Trophoblast cell (in vitro differentiated cells and primary cell): ENCODE data around the gene ARHGAP4.

Experiments
- DNase-seq, 2 donors: peaks; one replicate each; pipeline ENCODE4 v3.0.0-alpha.2; 2016
- H2AFZ ChIP-seq: 2 replicates; pipeline ENCODE4 v1.6.1; 2013; ENCODE audit warnings: low read length, moderate library complexity, mild to moderate bottlenecking; ENCODE audit not compliant: insufficient read depth, poor library complexity
- H2AK5ac ChIP-seq: 2 replicates; pipeline ENCODE4 v1.6.1; 2013; ENCODE audit warnings: mild to moderate bottlenecking, low read length
- H2BK120ac ChIP-seq: 2 replicates; pipeline ENCODE4 v1.6.1; 2013; ENCODE audit warnings: low read length, mild to moderate bottlenecking, moderate library complexity; ENCODE audit not compliant: insufficient read depth, poor library complexity
- H2BK12ac ChIP-seq: 2 replicates; pipeline ENCODE4 v1.6.1; 2013; ENCODE audit warnings: mild to moderate bottlenecking, low read length, moderate library complexity
- H2BK5ac ChIP-seq: 2 replicates; pipeline ENCODE4 v1.6.1; 2013; ENCODE audit warnings: low read length, low read depth, moderate library complexity, mild to moderate bottlenecking; ENCODE audit not compliant: poor library complexity
- H3K14ac ChIP-seq: 2 replicates; pipeline ENCODE4 v1.6.1; 2013; ENCODE audit warnings: mild to moderate bottlenecking, low read length
- H3K18ac ChIP-seq: 2 replicates; pipeline ENCODE4 v1.6.1; 2013; ENCODE audit warnings: mild to moderate bottlenecking, low read length
- H3K23ac ChIP-seq: 2 replicates; pipeline ENCODE4 v1.6.1; 2013; ENCODE audit warnings: low read length
- H3K27ac ChIP-seq: 2 replicates; pipeline ENCODE4 v1.5.1; 2013; ENCODE audit warnings: low read depth, mild to moderate bottlenecking, inconsistent platforms, low read length, moderate library complexity
- H3K27me3 ChIP-seq: 2 replicates; pipeline ENCODE4 v1.6.1; 2013; ENCODE audit warnings: inconsistent platforms, mild to moderate bottlenecking, low read length, moderate library complexity; ENCODE audit not compliant: insufficient read depth
- H3K36me3 ChIP-seq, 2 experiments: 1 replicate in 1 of 2; 2 replicates in 1 of 2; pipeline ENCODE4 v1.6.1; 2013; ENCODE audit warnings: low read length in 2 of 2, mild to moderate bottlenecking in 2 of 2, moderate library complexity in 1 of 2; ENCODE audit not compliant: insufficient read depth in 2 of 2, control insufficient read depth in 1 of 2
- H3K4ac ChIP-seq: 2 replicates; pipeline ENCODE4 v1.6.1; 2013; ENCODE audit warnings: low read depth, mild to moderate bottlenecking, low read length, moderate library complexity
- H3K4me1 ChIP-seq, 2 experiments: 1 replicate in 1 of 2; 2 replicates in 1 of 2; pipeline ENCODE4 v1.6.1; 2013; ENCODE audit warnings: low read length in 2 of 2, mild to moderate bottlenecking in 2 of 2, moderate library complexity in 1 of 2; ENCODE audit not compliant: insufficient read depth in 2 of 2, control insufficient read depth in 1 of 2
- H3K4me2 ChIP-seq: 2 replicates; pipeline ENCODE4 v1.6.1; 2013; ENCODE audit warnings: inconsistent platforms, mild to moderate bottlenecking, low read length, moderate library complexity
- H3K4me3 ChIP-seq: 2 replicates; pipeline ENCODE4 v1.5.1; 2013; ENCODE audit warnings: mild to moderate bottlenecking, low read depth, low read length, inconsistent platforms
- H3K79me1 ChIP-seq: one replicate; pipeline ENCODE4 v1.6.1; 2013; ENCODE audit warnings: low read length
- H3K79me2 ChIP-seq: 2 replicates; pipeline ENCODE4 v1.6.1; 2013; ENCODE audit warnings: low read length, mild to moderate bottlenecking; ENCODE audit not compliant: control insufficient read depth, insufficient read depth, poor library complexity
- H3K9ac ChIP-seq: 2 replicates; pipeline ENCODE4 v1.6.1; 2013; ENCODE audit warnings: mild to moderate bottlenecking, low read length
- H3K9me3 ChIP-seq: 2 replicates; pipeline ENCODE4 v1.6.1; 2013; ENCODE audit warnings: low read depth, mild to moderate bottlenecking, control low read depth, inconsistent platforms, low read length; ENCODE audit not compliant: insufficient read depth
- H4K12ac ChIP-seq: 2 replicates; pipeline ENCODE4 v1.6.1; 2013; ENCODE audit warnings: low read depth, mild to moderate bottlenecking, low read length, moderate library complexity
- H4K8ac ChIP-seq: 2 replicates; pipeline ENCODE4 v1.6.1; 2013; ENCODE audit warnings: low read depth, mild to moderate bottlenecking, low read length, moderate library complexity
- H4K91ac ChIP-seq: one replicate; pipeline ENCODE4 v1.6.1; 2013; ENCODE audit warnings: low read depth, mild to moderate bottlenecking, low read length, moderate library complexity
- WGBS: extraction: QIAGEN DNeasy Blood & Tissue Kit; methylation state at CpG from one replicate; pipeline ENCODE4 v1.1.7; 2013; ENCODE audit warnings: missing lambda C conversion rate; ENCODE audit not compliant: insufficient read length, insufficient coverage; ENCODE audit errors: extremely low coverage; 5-methylcytosine and 5-hydroxymethylcytosine counted together

Gene ARHGAP4

DNA sequence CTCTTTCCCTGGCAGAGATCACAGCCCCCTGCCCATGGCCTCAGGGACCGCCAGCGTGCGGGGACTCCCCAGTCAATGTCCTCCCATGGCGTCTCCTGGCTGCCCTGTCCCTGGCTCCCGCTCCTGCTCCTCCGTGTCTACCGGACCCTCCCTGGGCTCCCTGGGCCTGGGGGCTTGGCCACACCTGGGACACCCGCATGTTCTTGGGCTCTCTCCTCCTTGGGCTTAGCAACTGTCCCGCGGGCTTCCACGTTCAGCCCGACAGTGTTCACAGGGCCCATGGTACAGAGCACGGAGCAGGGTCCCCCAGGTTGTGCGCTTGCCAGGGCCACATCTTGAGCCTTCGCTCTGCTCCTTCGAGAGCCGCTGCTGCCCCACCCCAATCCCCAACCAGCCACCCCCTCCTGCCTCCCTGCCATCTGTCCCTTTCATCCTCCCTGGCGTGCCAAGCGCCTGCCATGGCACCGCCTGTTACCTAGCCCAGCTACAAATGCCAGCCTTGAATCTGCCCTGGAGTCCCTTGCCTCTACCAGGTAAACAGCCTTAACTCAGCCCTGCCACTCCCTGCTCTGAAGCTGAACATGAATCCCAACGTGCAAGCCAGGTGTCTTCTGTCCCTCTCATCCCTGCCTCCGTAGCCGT, 17.7 kb downstream of the ARHGAP4 start:
- Histone ChIP-seq H3K36me3 (no peaks in the 10 kb centered on the region), H3K23ac (no peak overlapping the region), H2BK120ac (no peak overlapping the region), H4K91ac (no peak overlapping the region), H4K8ac (no peak overlapping the region), H3K9me3 (no peaks in the 10 kb centered on the region), H3K27me3 (no peaks in the 10 kb centered on the region), H3K18ac (no peak overlapping the region), H3K4me3 (no peak overlapping the region), H3K27ac (no peak overlapping the region), H3K9ac (no peak overlapping the region), H2AFZ (no peak overlapping the region), H3K4me1 (peaks cover 5 to 9% of the 10 kb centered on the region in 2 experiments), H3K4ac (no peak overlapping the region), H3K79me1 (no peaks in the 10 kb centered on the region), H3K14ac (no peak overlapping the region), H4K12ac (no peak overlapping the region), H3K79me2 (no peaks in the 10 kb centered on the region), H3K4me2 (no peak overlapping the region), H2BK5ac (no peak overlapping the region), H2AK5ac (no peak overlapping the region), H2BK12ac (no peak overlapping the region)
- WGBS, result no CpG with 5 or more reads among the region's 23 CpGs
- DNase-seq, result no peak

GRCh38 chrX:153907456-153907855, 18.6 kb downstream of the ARHGAP4 start:
- H3K27me3 ChIP-seq, result no peaks in the 10 kb centered on the region
- H3K79me2 ChIP-seq, result no peaks in the 10 kb centered on the region
- no CpG with 5 or more reads among the region's 12 CpGs for WGBS

GRCh38 chrX:153906126-153906917, 19.7 kb downstream of the ARHGAP4 start:
- Histone ChIP-seq H3K18ac (no peak overlapping the region), H3K14ac (no peak overlapping the region), H2BK120ac (no peak overlapping the region), H2AFZ (no peak overlapping the region), H2AK5ac (no peak overlapping the region), H2BK5ac (no peak overlapping the region), H3K4me2 (no peak overlapping the region), H3K79me1 (peaks cover 2% of the 10 kb centered on the region), H3K9ac (no peak overlapping the region), H3K23ac (no peak overlapping the region), H3K79me2 (peaks cover under 1% of the 10 kb centered on the region), H3K27me3 (no peaks in the 10 kb centered on the region), H4K8ac (no peak overlapping the region), H3K4me3 (no peak overlapping the region), H4K12ac (no peak overlapping the region), H3K9me3 (no peaks in the 10 kb centered on the region), H3K4ac (no peak overlapping the region), H3K36me3 (no peaks in the 10 kb centered on the region), H4K91ac (no peak overlapping the region), H2BK12ac (no peak overlapping the region), H3K27ac (no peak overlapping the region), H3K4me1 (peaks cover 9 to 12% of the 10 kb centered on the region in 2 experiments)
- DNase-seq, result no peak
- no CpG with 5 or more reads among the region's 27 CpGs for WGBS

More at GRCh38 chrX:153907456-153907855, 18.6 kb downstream of the ARHGAP4 start:
- no peak overlapping the region for H3K4me2 ChIP-seq
- H2BK120ac ChIP-seq, result no peak overlapping the region
- H2BK12ac ChIP-seq, result no peak overlapping the region
- no peaks in the 10 kb centered on the region for H3K79me1 ChIP-seq
- H4K91ac ChIP-seq, result no peak overlapping the region
- no peak overlapping the region for H4K8ac ChIP-seq
- H3K18ac ChIP-seq, result no peak overlapping the region
- H3K23ac ChIP-seq, result no peak overlapping the region
- no peak overlapping the region for H2BK5ac ChIP-seq
- H3K14ac ChIP-seq, result no peak overlapping the region
- peaks cover 5 to 10% of the 10 kb centered on the region in 2 experiments for H3K4me1 ChIP-seq
- no peak for DNase-seq
- no peak overlapping the region for H4K12ac ChIP-seq
- H2AK5ac ChIP-seq, result no peak overlapping the region
- H3K4ac ChIP-seq, result no peak overlapping the region
- H3K27ac ChIP-seq, result no peak overlapping the region
- no peak overlapping the region for H2AFZ ChIP-seq
- no peaks in the 10 kb centered on the region for H3K36me3 ChIP-seq
- H3K4me3 ChIP-seq, result no peak overlapping the region
- H3K9ac ChIP-seq, result no peak overlapping the region
- H3K9me3 ChIP-seq, result no peaks in the 10 kb centered on the region

DNA sequence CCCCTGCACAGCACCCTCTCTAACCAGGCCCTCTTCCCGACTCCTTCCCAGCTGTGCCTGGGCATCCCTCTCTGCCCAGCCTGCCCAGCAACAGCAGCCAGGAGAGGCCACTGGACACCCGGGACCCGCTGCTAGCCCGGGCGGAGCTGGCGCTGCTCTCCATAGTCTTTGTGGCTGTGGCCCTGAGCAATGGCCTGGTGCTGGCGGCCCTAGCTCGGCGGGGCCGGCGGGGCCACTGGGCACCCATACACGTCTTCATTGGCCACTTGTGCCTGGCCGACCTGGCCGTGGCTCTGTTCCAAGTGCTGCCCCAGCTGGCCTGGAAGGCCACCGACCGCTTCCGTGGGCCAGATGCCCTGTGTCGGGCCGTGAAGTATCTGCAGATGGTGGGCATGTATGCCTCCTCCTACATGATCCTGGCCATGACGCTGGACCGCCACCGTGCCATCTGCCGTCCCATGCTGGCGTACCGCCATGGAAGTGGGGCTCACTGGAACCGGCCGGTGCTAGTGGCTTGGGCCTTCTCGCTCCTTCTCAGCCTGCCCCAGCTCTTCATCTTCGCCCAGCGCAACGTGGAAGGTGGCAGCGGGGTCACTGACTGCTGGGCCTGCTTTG, 20.5 kb downstream of the ARHGAP4 start:
- Histone ChIP-seq H2AFZ (no peak overlapping the region), H2BK12ac (no peak overlapping the region), H4K12ac (no peak overlapping the region), H3K14ac (no peak overlapping the region), H3K4me3 (no peak overlapping the region), H2BK5ac (no peak overlapping the region), H3K27ac (no peak overlapping the region), H3K4me2 (no peak overlapping the region), H4K8ac (no peak overlapping the region), H3K18ac (no peak overlapping the region), H3K79me1 (peaks cover 3% of the 10 kb centered on the region), H2BK120ac (no peak overlapping the region), H3K36me3 (no peaks in the 10 kb centered on the region), H3K23ac (no peak overlapping the region), H3K9me3 (no peaks in the 10 kb centered on the region), H3K9ac (no peak overlapping the region), H3K27me3 (no peaks in the 10 kb centered on the region), H3K79me2 (peaks cover 2% of the 10 kb centered on the region), H3K4ac (no peak overlapping the region), H3K4me1 (peaks cover 12 to 16% of the 10 kb centered on the region in 2 experiments), H4K91ac (no peak overlapping the region), H2AK5ac (no peak overlapping the region)
- DNase-seq, result no peak
- no CpG with 5 or more reads among the region's 32 CpGs for WGBS
